GM19467 (cell line): ENCODE data around the gene MYORG.
"Not testable (repeated sequence)": the region's sequence is repeated elsewhere in the genome, so short reads cannot be mapped to it uniquely, and the experiment has no call there.

Experiments
- ATAC-seq: cut with Tn5 transposase; IDR thresholded peaks from one replicate; pipeline ENCODE4 v1.9.1; 2021; ENCODE audit warnings: mild to moderate bottlenecking, moderate library complexity; ENCODE audit not compliant: unreplicated experiment

MYORG gene

DNA sequence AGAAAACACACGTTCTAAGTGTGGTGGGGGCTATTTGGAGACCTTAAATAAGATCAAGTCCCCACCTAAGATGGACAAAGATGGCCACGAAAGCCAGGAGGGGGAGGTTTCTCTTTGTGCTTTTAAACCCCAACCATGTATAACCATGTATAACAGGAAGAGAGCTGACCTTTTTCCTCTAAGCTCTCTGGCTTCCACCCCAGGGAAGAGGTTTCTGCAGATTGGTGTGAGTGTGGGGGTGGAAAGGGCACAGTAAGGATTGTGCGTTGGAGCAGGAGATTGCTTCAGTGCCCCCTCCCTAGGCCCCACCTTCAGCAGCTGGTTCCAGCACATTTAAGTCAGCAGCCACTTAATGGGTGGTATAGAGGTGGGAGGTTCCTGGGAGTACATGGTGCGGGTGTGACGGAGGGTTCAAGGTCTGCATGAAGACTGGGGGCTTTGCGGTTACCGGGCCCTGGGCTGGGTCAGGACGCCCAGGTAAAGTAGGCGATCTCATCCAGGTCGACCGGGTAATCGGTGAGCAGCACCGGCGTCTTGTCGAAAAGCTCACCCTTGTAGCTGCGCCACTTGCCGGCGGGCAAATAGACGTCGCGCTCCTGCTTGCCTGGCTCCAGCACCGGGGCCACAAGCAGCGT lies 6.2 kb downstream of the MYORG start:
- ATAC-seq, result no peak

DNA sequence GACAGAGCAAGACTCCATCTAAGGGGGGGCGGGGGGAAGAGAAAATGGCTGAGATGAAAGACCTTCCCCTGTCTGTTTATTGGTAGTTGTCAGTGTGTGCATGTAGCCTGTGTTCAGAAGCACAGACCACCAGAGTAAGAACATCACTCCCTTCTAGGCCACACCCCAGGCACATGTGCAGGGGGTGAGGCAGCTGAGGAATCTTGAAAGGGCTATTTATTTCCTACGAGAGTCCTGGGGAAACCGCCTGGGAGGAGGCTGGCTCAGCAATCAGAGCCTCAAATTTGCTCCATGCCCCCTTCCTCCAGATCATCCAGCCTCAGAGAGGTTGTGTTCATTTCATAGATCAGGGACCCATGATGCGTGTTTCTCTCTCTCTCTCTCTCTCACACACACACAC lies 7.1 kb downstream of the MYORG start:
- ATAC-seq, result no peak

DNA sequence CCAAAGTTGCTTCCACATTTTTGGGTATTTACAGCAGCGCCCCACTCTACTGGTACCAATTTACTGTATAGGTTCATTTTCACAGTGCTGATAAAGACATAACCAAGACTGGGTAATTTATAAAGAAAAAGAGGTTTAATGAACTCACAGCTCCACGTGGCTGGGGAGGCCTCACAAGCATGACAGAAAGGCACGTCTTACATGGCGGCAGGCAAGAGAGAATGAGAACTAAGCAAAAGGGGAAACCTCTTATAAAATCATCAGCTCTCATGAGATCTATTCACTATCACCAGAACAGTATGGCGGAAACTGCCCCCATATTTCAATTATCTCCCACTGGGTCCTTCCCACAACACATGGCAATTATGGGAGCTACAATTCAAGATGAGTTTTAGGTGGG lies 7.9 kb downstream of the MYORG start:
- ATAC-seq, result not testable (repeated sequence)

GRCh38 chr9:34367751-34368410 lies 8.8 kb downstream of the MYORG start:
- ATAC-seq, result not testable (repeated sequence)

DNA sequence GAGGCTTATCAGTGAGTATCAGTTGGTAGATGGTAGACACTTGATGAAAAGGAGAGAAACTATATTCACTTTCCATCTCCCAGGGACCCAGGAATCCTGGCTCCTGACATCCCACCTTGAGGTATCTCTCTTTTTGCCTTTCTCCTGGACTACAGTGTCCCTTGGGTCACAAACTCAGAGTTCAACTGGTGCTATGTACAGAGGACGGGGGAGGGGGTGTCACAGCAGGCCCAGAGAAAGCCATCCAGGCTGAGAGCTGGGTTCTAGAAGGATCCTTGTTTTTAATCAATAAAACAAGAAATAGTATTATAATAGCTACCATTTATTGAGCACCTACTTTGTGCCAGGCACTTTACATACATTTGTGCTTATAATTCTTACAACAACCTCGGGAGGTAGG lies 10.3 kb downstream of the MYORG start:
- ATAC-seq, result no peak

GRCh38 chr9:34365282-34365681 lies 11.4 kb downstream of the MYORG start:
- ATAC-seq, result no peak

GRCh38 chr9:34363619-34364351 lies 12.9 kb downstream of the MYORG start:
- ATAC-seq, result no peak

- ATAC-seq, result no peak
These were observed 14.0 kb downstream of the MYORG start for GRCh38 chr9:34362614-34363214.

GRCh38 chr9:34352957-34353356 lies 23.7 kb downstream of the MYORG start:
- not testable (repeated sequence) for ATAC-seq

- not testable (repeated sequence) for ATAC-seq
These were observed 24.5 kb downstream of the MYORG start for GRCh38 chr9:34352122-34352652.

DNA sequence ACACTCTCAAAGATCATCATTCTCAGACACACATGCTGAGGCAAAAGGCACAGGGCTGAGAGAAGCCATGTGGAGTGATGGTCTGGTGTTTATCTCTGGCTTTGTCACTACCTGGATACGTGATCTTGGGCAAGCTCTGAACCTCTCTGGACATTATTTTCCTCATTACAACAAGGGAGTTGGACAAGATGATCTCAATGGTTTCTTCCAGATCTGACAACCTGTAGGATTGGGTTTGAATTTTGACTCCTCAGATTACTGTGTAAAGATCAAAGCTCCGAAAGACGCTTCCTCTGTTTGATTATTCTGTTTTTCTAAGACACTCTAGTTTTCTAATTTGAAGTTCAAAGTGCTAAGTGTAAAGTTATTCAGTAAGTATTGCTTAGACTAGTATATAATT lies 27.4 kb downstream of the MYORG start:
- ATAC-seq, result no peak

GRCh38 chr9:34347800-34348158 lies 28.9 kb downstream of the MYORG start:
- ATAC-seq, result no peak

- no peak for ATAC-seq
These were observed 29.6 kb downstream of the MYORG start for GRCh38 chr9:34346873-34347799.

- ATAC-seq, result no peak
These were observed 33.1 kb downstream of the MYORG start for GRCh38 chr9:34343605-34344004.

GRCh38 chr9:34343090-34343489 lies 33.6 kb downstream of the MYORG start:
- ATAC-seq, result no peak

GRCh38 chr9:34341659-34342295 lies 34.9 kb downstream of the MYORG start:
- ATAC-seq, result no peak

DNA sequence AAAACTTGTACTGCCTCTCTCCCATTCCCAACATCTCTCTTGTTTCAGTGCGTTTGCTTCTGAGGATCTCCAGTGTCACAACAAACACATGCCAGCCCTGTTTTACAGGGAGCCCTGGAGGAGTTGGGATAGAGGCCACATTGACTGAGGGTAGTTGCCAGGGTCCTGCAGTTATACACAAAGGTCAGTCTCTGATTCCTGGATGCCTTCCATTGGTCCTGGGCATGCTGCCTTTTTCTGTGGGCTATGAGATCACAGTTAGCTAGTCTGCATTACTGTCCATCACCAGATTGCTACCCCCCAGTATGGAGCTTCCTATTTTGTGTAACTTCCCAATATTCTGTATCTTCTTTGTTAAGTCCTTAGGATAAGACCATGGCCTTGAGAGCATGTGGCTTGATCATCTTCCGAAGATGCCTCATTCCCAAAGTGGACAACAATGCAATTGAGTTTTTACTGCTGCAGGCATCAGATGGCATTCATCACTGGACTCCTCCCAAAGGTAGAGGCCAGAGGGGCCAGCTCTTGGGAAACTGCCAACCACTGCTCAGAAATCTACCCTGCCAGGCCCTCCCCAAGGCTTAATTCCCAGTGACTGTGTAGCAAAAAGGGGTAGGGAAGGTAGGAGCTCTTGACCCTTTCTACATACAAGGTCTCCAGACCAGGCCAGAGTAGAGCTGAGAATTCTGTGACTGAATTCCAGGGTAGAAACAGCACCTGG lies 37.9 kb downstream of the MYORG start:
- ATAC-seq, result no peak

- ATAC-seq, result not testable (repeated sequence)
These were observed 38.6 kb downstream of the MYORG start for GRCh38 chr9:34338079-34338478.

DNA sequence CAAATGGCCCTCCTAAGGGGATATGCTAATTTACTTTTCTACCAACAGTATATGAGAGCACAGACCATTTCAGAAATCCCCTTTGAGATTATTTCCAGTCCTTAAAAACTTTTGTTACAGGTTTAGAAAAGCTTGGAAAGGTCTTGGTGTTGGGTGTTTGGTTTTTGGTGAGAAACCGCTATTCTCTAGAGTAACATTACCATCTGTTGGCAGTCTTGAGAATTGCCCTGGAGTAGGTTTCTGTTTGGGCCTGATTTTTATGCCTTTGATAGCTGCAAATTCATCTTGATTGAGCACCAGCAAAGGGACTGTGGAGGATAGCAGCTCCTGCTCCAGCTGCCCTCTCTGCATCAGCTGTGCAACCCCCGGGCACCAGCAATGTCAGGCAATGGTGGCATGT lies 39.3 kb downstream of the MYORG start:
- no peak for ATAC-seq
